CD4-positive, alpha-beta T cell (primary cell): ENCODE results near the gene NEK7. TPM values are rescaled to one million over a fixed set of nuclear protein-coding genes. Genes with fewer than 3 reads are reported as not detected.
A peak's percentile ranks its signal among the peaks of the same experiment; 100 is the strongest.

Source experiments
- ATAC-seq: fragments of 200-7000 bp; cut with Tn5 transposase; one replicate; pipeline ENCODE4 v1.10.0; 2022; ENCODE audit warnings: mild to moderate bottlenecking; ENCODE audit not compliant: poor library complexity
- CTCF ChIA-PET: fragments of 350-600 bp; sonication (Branson Sonifier 250); formaldehyde crosslinking; loops from one replicate; lab custom pipeline; 2021; ENCODE audit warnings: antibody characterized with exemption, inconsistent platforms; lab: Charles Lee
- POLR2A ChIA-PET: fragments of 350-600 bp; sonication (Branson Sonifier 250); formaldehyde crosslinking; loops from one replicate; lab custom pipeline; 2021; ENCODE audit warnings: antibody characterized with exemption, inconsistent platforms; lab: Charles Lee
- DNase-seq, 14 experiments: peaks; one replicate each; pipeline ENCODE4 v3.0.0-alpha.2; 2013 to 2020; ENCODE audit warnings: mixed read lengths in 2 of 14
- H3K27ac ChIP-seq, 2 donors: one replicate each; pipeline versions ENCODE4 v1.5.1 to v1.7.0; 2013; ENCODE audit warnings: low read length in 2 of 2, low read depth in 1 of 2, mild to moderate bottlenecking in 1 of 2
- H3K27me3 ChIP-seq, 2 experiments: 1 replicate in 1 of 2; 2 replicates in 1 of 2; pipeline versions ENCODE4 v1.6.1 to v1.7.0; 2013; ENCODE audit warnings: low read length in 2 of 2, control low read depth in 1 of 2, mild to moderate bottlenecking in 1 of 2, moderate library complexity in 1 of 2; ENCODE audit not compliant: insufficient read depth in 2 of 2, control insufficient read depth in 1 of 2
- H3K36me3 ChIP-seq: one replicate; pipeline ENCODE4 v1.6.1; 2013; ENCODE audit warnings: low read length, control low read depth; ENCODE audit not compliant: insufficient read depth
- H3K4me1 ChIP-seq: one replicate; pipeline ENCODE4 v1.6.1; 2013; ENCODE audit warnings: low read length, control low read depth; ENCODE audit not compliant: insufficient read depth
- H3K4me3 ChIP-seq: one replicate; pipeline ENCODE4 v1.5.1; 2013; ENCODE audit warnings: mild to moderate bottlenecking, low read length, moderate library complexity
- H3K9me3 ChIP-seq, 2 experiments: 1 replicate in 1 of 2; 2 replicates in 1 of 2; pipeline versions ENCODE4 v1.6.1 to v1.7.0; 2013; ENCODE audit warnings: low read length in 2 of 2, mild to moderate bottlenecking in 2 of 2, control low read depth in 1 of 2, moderate library complexity in 1 of 2; ENCODE audit not compliant: control insufficient read depth in 1 of 2, insufficient read depth in 1 of 2
- H3K27ac Mint-ChIP-seq: one replicate; pipeline ENCODE4 v1.8.0; 2020; ENCODE audit warnings: mixed read lengths
- H3K27me3 Mint-ChIP-seq: one replicate; pipeline ENCODE4 v1.8.0; 2021; ENCODE audit warnings: mixed read lengths
- H3K36me3 Mint-ChIP-seq: one replicate; pipeline ENCODE4 v1.8.0; 2021; ENCODE audit warnings: low read depth, mixed read lengths
- H3K4me1 Mint-ChIP-seq: one replicate; pipeline ENCODE4 v1.8.0; 2021; ENCODE audit warnings: low read depth, mixed read lengths
- H3K4me3 Mint-ChIP-seq: one replicate; pipeline ENCODE4 v1.8.0; 2020; ENCODE audit warnings: mild to moderate bottlenecking, mixed read lengths
- H3K9me3 Mint-ChIP-seq: one replicate; pipeline ENCODE4 v1.8.0; 2020; ENCODE audit warnings: mixed read lengths
- intact Hi-C, 2 experiments: fragments of 100-400 bp; cut with DNase I in 1 of 2; cut with micrococcal nuclease in 1 of 2; formaldehyde crosslinking; loops; one replicate each; pipeline versions ENCODE4 v1.15.1 to v1.9.0; 2023 to 2025; cut with DNase I, micrococcal nuclease
- total RNA-seq, 174 experiments: library from RNA in 2 of 174; stranded (reverse) in 2 of 174; gene quantifications; one replicate each; pipeline ENCODE4 v1.2.3 and lab custom pipeline; 2021 to 2026
- TF ChIP-seq, protein P1 (sequence below): fragments of 200-600 bp; IDR thresholded peaks from one replicate; pipeline ENCODE4 v1.8.0; 2022; ENCODE audit warnings: antibody characterized with exemption, mild to moderate bottlenecking

The NEK7 gene
- total RNA-seq, 2 experiments from 2014 or later: 11.8 to 13.0 TPM

DNA sequence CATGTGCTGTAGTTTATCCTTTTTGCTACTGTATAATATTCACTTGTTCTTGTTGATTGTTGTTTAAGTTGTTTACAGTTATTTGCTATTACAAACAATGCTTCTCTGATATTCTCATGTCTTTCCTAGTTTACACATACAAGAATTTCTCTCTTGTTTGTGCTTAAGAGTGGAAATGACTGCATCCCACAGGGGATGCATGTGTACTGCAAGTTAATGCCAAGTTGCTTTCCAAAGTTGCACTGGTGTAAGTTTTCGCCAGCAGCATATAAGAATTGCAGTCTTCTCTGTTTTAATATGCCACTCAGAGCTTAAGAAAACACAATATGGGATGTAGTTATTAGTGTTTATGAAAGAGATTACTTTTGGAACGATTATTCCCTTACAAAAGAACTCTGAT is 97.7 kb downstream of the NEK7 start:
- H3K27me3 Mint-ChIP-seq: no peaks in the 10 kb centered on the region
- H3K9me3 Mint-ChIP-seq: no peaks in the 10 kb centered on the region
- DNase-seq (peak in 1 of 14 experiments; percentile 17), ATAC-seq (no peak)
- ChIA-PET CTCF (interaction anchor here (1.3 to 2.2 kb wide), 3 partner anchors 10 to 98 kb away, joined by 3 to 7 read pairs (median 3); no protein-coding TSS in a partner anchor), POLR2A (interaction anchor here (1.1 kb wide), 1 partner anchor 10 kb away, joined by 4 read pairs; no protein-coding TSS in a partner anchor)
- no peak overlapping the region for H3K27ac Mint-ChIP-seq
- no peaks in the 10 kb centered on the region for H3K36me3 ChIP-seq
- no peak overlapping the region for H3K27ac ChIP-seq
- H3K36me3 Mint-ChIP-seq: no peaks in the 10 kb centered on the region
- no peaks in the 10 kb centered on the region for H3K27me3 ChIP-seq
- intact Hi-C loops: loop anchor here in 1 of 2 experiments (1.0 kb wide), 1 partner anchor 166 kb away; no protein-coding TSS in a partner anchor
- no peak overlapping the region for H3K4me3 Mint-ChIP-seq
- H3K4me1 ChIP-seq: peaks cover 3% of the 10 kb centered on the region
- no peaks in the 10 kb centered on the region for H3K9me3 ChIP-seq
- TF ChIP-seq, protein P1, sequence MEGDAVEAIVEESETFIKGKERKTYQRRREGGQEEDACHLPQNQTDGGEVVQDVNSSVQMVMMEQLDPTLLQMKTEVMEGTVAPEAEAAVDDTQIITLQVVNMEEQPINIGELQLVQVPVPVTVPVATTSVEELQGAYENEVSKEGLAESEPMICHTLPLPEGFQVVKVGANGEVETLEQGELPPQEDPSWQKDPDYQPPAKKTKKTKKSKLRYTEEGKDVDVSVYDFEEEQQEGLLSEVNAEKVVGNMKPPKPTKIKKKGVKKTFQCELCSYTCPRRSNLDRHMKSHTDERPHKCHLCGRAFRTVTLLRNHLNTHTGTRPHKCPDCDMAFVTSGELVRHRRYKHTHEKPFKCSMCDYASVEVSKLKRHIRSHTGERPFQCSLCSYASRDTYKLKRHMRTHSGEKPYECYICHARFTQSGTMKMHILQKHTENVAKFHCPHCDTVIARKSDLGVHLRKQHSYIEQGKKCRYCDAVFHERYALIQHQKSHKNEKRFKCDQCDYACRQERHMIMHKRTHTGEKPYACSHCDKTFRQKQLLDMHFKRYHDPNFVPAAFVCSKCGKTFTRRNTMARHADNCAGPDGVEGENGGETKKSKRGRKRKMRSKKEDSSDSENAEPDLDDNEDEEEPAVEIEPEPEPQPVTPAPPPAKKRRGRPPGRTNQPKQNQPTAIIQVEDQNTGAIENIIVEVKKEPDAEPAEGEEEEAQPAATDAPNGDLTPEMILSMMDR: no peak
- no peak overlapping the region for H3K4me3 ChIP-seq
- H3K4me1 Mint-ChIP-seq: peaks cover 56% of the 10 kb centered on the region

DNA sequence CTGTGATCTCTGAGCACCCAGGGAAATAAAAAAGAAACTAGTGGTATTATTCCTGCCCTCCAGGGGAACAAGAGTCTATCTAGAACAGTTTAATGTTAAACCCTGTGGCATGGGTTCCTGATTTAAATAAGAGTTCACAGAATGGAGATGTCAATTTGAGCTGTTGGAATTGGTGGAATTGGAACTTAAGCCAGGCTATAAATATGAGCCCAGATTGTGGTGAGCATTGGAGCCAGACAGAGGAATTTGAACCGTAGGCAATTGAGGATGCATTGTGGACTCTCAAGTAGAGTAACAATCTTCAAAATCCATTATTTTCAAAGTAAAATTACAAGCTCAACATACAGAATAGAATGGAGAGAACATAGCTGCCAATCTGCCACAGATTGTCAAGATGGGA is 98.2 kb downstream of the NEK7 start:
- H3K27ac Mint-ChIP-seq: no peak overlapping the region
- peaks cover 61% of the 10 kb centered on the region for H3K4me1 Mint-ChIP-seq
- intact Hi-C loops: loop anchor here (1.0 to 5.0 kb wide), 2 partner anchors 98 to 167 kb away; partner anchors contain the start of gene NEK7 (in 1 of the 2)
- H3K27ac ChIP-seq: no peak overlapping the region
- H3K9me3 ChIP-seq: no peaks in the 10 kb centered on the region
- H3K27me3 Mint-ChIP-seq: no peaks in the 10 kb centered on the region
- H3K27me3 ChIP-seq: no peaks in the 10 kb centered on the region
- DNase-seq (no peak), ATAC-seq (no peak)
- H3K9me3 Mint-ChIP-seq: no peaks in the 10 kb centered on the region
- no peaks in the 10 kb centered on the region for H3K36me3 Mint-ChIP-seq
- TF ChIP-seq, protein P1: no peak
- ChIA-PET CTCF (interaction anchor here (1.3 to 1.6 kb wide), 2 partner anchors 10 to 96 kb away, joined by 3 read pairs; no protein-coding TSS in a partner anchor), POLR2A (interaction anchor here (1.1 kb wide), 1 partner anchor 10 kb away, joined by 4 read pairs; no protein-coding TSS in a partner anchor)
- H3K36me3 ChIP-seq: no peaks in the 10 kb centered on the region
- H3K4me3 Mint-ChIP-seq: no peak overlapping the region
- no peak overlapping the region for H3K4me3 ChIP-seq
- H3K4me1 ChIP-seq: peaks cover 3% of the 10 kb centered on the region

DNA sequence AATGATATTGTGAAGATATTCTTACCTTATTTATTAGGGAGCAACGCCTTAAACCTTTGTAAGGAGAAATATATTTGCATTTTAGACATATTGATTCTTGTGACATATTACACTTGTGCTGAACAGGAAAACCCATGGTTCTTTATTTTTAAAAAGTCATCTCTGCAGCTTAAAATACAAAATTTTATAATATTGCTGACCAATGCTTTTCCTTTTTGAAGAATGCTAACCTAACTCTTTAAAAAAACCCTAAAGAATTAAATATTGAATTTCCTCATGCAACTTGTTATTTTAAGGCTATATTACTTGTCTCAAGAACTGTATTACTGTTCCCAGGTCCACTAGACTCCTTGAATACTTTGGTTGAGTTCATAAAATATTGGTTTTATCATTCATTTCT is 99.0 kb downstream of the NEK7 start:
- no peak for ATAC-seq
- CTCF ChIA-PET: interaction anchor here (0.8 kb wide), 1 partner anchor 50 kb away, joined by 4 read pairs; no protein-coding TSS in a partner anchor
- intact Hi-C loops: loop anchor here in 1 of 2 experiments (5.0 kb wide), 1 partner anchor 98 kb away; the partner anchor contains the start of gene NEK7

More for the DNA sequence above, 99.0 kb downstream of the NEK7 start:
- H3K27me3 Mint-ChIP-seq: no peaks in the 10 kb centered on the region
- H3K9me3 ChIP-seq: no peaks in the 10 kb centered on the region
- no peaks in the 10 kb centered on the region for H3K36me3 ChIP-seq
- no peak for DNase-seq
- H3K4me1 ChIP-seq: peaks cover 3% of the 10 kb centered on the region
- POLR2A ChIA-PET: no interaction called here
- no peak overlapping the region for H3K27ac Mint-ChIP-seq
- H3K4me3 Mint-ChIP-seq: no peak overlapping the region
- no peak overlapping the region for H3K27ac ChIP-seq
- no peaks in the 10 kb centered on the region for H3K36me3 Mint-ChIP-seq
- H3K27me3 ChIP-seq: no peaks in the 10 kb centered on the region
- TF ChIP-seq, protein P1: no peak
- H3K4me3 ChIP-seq: no peak overlapping the region
- no peaks in the 10 kb centered on the region for H3K9me3 Mint-ChIP-seq
- H3K4me1 Mint-ChIP-seq: peaks cover 67% of the 10 kb centered on the region
